NOMO-1 (cell line): Measurements from ENCODE around the gene THAP8.
A peak's percentile ranks its signal among the peaks of the same experiment; 100 is the strongest.

Experiments used
- DNase-seq, 2 experiments: peaks; one replicate each; lab custom pipeline; 2025; ENCODE audit not compliant: unreplicated experiment in 2 of 2; lab: John Stamatoyannopoulos, UW

The THAP8 gene

GRCh38 chr19:36054119-36054732 lies at the start of gene THAP8:
Gene THAP8 (minus strand): TSS chr19:36054285. CDS start chr19:36054217, 68 bp downstream.
- DNase-seq: peak; percentile 98 to 99

- DNase-seq: no peak
Measured at GRCh38 chr19:36103040-36103626, 49.0 kb upstream of the THAP8 start.

DNA sequence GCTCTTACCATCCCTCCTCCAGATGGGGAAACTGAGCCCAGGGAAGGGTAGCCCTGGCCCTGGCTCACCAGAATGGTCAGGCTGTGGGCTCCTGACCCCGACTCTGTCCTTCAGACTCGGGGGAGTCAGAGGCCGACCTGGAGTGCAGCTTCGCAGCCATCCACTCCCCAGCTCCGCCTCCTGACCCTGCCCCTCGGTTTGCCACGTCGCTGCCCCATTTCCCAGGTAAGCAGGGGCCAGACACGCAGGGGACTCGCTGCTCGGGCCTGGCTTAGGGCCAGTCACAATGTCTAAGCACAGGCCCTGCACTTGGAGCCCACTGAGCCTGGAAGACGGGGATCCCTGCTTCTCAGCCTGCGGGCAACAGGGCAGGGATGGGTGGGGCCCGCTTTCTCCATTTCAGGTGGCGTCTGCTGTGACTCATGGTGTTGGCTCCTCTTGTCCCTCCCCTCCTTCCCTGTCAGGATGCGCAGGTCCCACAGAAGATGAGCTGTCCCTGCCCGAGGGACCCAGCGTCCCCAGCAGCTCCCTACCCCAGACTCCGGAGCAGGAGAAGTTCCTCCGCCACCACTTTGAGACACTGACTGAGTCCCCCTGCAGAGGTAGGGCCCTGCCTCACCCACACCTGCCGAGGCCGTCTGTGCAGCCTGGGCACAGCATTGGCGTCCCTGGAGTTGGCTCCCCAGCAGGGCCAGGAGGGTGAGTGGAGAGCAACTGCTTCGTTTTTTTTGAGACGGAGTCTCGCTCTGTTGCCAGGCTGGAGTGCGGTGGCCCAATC lies 47.7 kb upstream of the THAP8 start:
- DNase-seq: no peak

GRCh38 chr19:36100476-36100875 lies 46.4 kb upstream of the THAP8 start:
- no peak for DNase-seq

DNA sequence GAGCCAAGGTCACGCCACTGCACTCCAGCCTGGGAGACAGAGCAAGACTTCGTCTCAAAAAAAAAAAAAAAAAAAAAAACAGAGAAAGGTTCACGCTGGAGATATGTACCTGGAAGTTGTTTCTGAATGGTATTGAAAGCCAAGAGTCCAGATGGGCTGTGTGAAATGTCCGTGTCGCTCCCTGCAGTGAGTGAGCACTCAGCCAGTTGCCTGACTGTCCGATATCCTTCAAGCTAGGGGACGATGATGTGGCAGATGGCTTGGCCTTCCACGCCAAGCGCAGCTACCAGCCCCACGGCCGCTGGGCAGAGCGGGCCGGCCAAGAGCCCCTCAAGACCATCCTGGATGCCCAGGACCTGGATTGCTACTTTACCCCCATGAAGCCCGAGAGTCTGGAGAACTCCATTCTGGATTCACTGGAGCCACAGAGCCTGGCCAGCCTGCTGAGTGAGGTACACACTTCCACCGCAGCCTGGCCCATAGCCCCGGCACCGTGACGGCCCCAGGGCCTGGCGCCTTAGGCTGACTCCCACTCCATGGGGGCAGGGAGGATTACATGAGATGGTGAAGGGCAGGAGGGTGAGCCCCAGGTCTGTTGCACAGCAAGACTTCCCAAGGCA lies 45.2 kb upstream of the THAP8 start:
- DNase-seq: no peak

GRCh38 chr19:36097036-36097435 lies 43.0 kb upstream of the THAP8 start:
- DNase-seq: no peak

- DNase-seq: no peak
Measured at GRCh38 chr19:36093687-36094086, 39.6 kb upstream of the THAP8 start.

DNA sequence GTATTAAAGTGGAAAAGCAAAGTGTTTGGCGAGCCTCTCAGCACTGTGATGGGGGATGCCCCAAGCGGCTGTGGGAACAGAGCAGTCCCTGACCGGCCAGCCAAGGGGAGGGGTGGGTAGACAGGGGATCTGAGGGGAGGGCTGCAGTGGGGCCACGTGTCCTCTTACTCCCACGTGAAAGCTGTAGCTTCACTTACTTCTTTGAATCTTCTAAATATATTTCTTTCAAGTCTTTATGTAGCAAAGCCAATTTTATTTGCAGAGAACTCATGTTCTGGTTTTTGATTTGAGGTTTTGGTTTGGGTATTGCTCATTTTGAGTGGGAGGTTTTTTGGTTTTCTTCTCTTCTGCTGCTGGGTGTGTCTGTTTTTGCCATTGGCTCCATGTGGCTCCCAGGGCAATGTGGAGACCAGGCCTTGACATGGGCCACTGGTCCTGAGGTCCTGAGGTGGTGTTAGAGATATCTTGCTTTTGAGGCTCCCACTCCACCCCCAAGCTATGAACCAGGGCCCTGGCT lies 39.1 kb upstream of the THAP8 start:
- no peak for DNase-seq

DNA sequence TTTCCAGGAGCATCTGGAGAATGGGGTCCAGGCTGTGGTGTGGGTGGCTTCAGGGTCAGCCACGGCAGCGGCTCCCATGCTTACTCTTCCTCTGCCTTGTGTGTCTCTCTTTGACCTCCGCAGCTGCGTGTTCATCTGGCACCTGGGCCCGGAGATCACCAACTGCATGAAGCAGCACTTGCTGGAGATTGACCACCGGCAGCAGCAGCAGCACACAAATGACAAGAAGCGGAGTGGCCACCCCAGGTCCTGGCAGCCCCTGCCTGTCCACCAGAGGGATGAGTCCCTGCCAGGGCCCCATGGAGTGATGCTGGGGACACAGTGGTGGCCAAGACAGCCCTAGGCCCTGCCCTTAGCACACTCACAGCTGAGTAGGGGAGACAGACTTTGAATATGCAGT lies 38.5 kb upstream of the THAP8 start:
- no peak for DNase-seq

GRCh38 chr19:36090910-36091695 lies 37.0 kb upstream of the THAP8 start:
- DNase-seq: no peak

DNA sequence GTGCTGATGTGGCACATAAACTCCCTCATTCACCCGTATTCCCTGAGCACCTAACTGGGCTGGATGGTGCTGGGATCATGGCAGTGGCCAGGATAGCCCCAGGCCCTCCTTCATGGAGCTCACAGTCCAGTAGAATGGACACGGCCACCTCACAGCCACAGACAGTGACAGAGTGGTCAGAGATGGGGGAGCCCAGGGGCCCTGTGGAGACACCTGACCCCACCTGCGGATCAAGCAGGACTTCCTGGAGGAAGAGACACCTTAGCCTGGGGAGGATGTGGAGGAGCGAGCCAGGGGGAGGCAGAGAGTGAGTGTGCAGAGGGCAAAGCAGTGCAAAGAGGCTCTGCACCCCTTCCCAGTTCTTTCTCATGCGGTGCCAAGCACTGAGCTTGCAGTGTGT lies 35.8 kb upstream of the THAP8 start:
- no peak for DNase-seq

DNA sequence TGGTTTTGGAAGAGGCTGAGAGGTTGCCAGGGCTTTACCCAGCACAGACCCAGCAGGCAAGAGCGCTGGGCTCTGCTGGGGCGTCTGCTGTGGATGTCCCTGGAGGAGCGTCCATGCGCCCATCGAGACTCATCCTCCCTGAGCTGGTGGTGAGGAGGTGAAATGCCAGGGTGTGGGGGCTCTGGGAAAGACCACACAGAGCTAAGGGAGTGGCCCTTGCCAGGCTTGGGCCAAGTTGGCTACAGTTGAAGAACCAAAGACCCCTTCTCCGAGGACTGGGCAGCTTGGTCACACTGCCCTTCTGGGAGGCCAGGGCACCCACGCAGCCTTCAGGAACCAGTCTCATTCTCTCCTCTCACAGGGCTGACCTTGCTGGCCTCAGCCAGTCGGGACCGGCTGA lies 32.2 kb upstream of the THAP8 start:
- DNase-seq: no peak

- no peak for DNase-seq
Measured at GRCh38 chr19:36084231-36085009, 30.3 kb upstream of the THAP8 start.

GRCh38 chr19:36082916-36083315 lies 28.8 kb upstream of the THAP8 start:
- no peak for DNase-seq

DNA sequence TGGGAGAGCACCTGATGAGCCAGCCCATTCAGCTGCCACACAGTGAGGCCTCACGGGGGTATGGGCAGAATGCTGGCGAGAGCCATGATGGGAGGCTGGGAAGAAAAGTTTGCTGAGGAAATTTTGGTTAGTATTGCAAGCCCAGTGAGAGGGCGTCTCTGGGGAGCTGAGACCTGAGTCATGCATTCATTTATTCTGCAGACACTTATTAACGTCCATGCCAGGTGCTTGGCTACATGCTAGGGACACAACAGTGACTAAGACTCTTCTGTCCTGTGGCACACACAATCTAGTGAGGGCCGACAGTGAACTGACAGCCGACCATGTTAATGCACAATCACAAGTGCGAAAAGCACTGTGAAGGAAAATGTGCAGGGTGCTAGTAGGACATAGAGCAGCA lies 27.8 kb upstream of the THAP8 start:
- DNase-seq: no peak

DNA sequence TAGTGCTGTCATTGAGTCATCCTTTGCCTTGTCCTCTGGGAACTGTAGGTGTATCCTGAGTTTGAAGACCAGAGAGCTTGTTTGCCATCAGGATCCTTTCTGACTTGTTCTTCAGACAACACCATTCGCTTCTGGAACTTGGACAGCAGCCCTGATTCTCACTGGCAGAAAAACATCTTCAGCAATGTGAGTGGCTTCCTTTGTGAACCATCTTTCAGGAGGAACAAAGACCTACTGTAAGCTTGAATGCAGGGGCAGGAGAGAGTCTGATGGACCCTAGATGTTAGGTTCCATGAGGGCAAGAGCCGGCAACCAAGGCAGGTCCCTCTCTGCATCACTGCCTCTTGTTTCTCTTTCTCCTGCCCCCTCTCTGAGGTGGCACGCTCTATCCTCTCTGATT lies 27.3 kb upstream of the THAP8 start:
- no peak for DNase-seq

DNA sequence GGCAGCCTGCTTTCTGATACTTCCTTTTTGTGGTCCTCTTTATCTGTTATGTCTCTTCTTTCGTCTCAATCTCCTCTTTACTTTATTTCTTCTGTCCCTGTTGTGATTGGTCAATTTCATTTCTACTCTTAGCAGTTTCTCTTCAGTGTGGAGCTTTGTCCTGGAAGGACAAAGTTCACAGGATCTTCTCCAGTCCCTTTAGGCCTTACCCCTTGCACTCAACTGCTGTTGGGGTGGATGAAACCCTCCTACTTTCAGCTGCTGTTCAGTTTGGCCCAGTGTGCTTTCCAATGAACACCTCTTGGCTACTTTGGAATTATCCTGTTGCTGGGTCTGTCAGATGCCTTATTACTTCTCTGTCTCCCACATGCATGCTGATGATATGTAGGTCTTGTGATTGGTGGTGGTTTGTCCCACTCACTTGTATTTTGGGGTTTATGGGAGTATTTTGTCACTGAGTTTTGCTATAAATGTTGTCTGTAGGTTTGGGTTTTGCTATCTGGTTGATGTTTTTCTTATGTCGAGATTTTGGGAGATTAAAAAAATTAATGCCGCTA lies 25.4 kb upstream of the THAP8 start:
- DNase-seq: no peak

- DNase-seq: no peak
Measured at GRCh38 chr19:36073121-36073876, 19.2 kb upstream of the THAP8 start.

DNA sequence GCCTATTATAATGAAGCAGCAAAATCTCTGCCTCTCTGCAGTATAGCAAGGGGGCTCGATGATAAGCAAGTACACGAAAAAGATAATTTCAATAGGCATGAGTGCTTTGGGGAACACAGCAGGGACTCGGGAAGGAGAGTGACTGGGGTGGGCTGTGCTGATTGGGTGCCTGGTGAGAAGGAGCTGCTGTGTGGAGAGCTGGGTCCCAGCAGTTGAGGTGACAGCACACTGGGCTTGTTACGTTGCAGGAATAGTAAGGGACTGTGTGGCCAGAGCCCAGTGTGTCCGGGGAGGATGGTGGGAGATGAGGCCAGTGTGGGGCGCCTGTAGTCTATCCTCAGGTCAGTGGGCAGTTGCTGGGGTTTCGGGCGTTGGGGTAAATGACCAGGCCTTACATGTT lies 18.0 kb upstream of the THAP8 start:
- no peak for DNase-seq
